ENCODE results near the gene DHRS3. TPM values are rescaled to one million over a fixed set of nuclear protein-coding genes. Genes with fewer than 3 reads are reported as not detected.

DHRS3 gene
- total RNA-seq, 4 donors from 2014 or later = 115 to 211 (median 186) TPM

DNA sequence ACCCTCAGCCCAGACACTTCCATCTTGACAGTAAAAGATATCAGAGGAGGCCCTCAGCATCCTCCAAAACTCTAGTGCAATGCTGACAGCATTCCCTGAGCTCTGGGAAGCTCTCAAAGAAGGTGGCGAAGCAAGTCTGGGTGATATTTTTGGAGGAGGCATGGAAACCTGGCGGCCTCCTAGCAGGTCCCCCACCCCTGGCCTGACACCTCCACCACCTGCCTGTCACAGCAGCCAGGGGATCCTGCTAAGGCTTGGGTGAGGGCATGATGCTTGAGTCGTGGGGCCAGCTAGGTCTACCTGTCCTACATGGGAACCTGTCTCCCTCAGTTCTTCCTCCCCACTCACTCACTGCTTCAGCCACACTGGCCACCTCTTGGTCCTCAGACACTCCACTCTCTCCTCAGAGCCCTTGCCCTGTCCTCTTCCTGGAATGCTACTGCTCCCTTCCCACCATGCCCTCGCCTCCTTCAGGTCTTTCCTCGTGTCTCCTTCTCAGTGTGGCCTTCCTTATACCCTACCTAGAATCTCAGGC is 8.5 kb downstream of the DHRS3 start:
- TF ChIP-seq, protein P1, sequence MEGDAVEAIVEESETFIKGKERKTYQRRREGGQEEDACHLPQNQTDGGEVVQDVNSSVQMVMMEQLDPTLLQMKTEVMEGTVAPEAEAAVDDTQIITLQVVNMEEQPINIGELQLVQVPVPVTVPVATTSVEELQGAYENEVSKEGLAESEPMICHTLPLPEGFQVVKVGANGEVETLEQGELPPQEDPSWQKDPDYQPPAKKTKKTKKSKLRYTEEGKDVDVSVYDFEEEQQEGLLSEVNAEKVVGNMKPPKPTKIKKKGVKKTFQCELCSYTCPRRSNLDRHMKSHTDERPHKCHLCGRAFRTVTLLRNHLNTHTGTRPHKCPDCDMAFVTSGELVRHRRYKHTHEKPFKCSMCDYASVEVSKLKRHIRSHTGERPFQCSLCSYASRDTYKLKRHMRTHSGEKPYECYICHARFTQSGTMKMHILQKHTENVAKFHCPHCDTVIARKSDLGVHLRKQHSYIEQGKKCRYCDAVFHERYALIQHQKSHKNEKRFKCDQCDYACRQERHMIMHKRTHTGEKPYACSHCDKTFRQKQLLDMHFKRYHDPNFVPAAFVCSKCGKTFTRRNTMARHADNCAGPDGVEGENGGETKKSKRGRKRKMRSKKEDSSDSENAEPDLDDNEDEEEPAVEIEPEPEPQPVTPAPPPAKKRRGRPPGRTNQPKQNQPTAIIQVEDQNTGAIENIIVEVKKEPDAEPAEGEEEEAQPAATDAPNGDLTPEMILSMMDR (IDR thresholded peaks at IDR 0.05) = no peak
- TF ChIP-seq POLR2A (IDR thresholded peaks at IDR 0.05) (no peak), POLR2AphosphoS5 (IDR thresholded peaks at IDR 0.05) (no peak), EP300 (IDR thresholded peaks at IDR 0.05) (no peak)
- H3K9me3 ChIP-seq = no peaks in the 10 kb centered on the region
- H3K27ac ChIP-seq = peak overlapping the region in 3 of 4 donors; percentile 27 to 71 (median 29)
- no peak overlapping the region for H3K4me3 ChIP-seq
- H3K4me1 ChIP-seq = peaks cover 0 to 73% (median 24%) of the 10 kb centered on the region in 3 donors
- H3K36me3 ChIP-seq = peaks cover 0 to 71% of the 10 kb centered on the region in 2 donors
- H3K27me3 ChIP-seq = no peaks in the 10 kb centered on the region
- ATAC-seq = no peak
- 87 to 90% methylated on average over 2 to 3 of the region's 5 CpGs for WGBS, 2 donors (ENCODE audit: low coverage in 1 of 2)

DNA sequence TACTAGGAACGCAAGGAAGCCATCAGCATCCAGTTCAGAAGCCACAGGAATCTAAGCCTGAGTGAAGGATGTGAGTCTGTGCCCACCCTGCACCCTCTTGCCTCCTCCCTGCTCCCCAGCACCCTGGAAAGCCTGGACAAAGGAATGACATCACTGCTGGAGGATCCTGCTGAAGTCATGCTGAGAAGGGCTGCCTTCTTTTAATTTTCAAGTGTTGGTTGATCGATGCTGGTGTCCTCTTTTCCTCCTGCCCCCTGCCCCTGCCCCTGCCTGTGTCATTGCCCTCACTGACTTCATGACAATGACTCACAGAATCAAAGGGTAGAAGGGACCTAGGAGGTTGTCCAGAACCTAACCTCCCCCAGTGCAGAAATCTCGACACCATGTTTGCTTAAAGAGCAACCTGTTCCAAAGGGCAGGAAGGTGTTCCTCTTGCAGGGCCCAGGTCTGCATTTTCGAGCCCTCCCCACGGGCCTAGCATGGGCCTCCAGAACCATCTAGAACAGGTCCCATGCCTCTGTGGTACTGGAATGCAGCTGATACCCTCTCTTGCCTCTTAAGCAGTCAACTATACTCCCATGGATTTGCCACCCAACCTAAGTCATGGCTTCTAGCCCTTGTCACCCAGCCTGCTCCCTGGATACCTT is 9.6 kb downstream of the DHRS3 start:
- no peak for ATAC-seq
- no peaks in the 10 kb centered on the region for H3K9me3 ChIP-seq
- peaks cover 0 to 73% (median 30%) of the 10 kb centered on the region in 3 donors for H3K4me1 ChIP-seq
- peak overlapping the region in 3 of 4 donors; percentile 27 to 71 (median 29) for H3K27ac ChIP-seq
- no peak for TF ChIP-seq POLR2A (IDR thresholded peaks at IDR 0.05)
- TF ChIP-seq POLR2AphosphoS5 (IDR thresholded peaks at IDR 0.05) = no peak
- TF ChIP-seq, protein P1 (IDR thresholded peaks at IDR 0.05) = no peak
- no peak for TF ChIP-seq EP300 (IDR thresholded peaks at IDR 0.05)
- H3K4me3 ChIP-seq = no peak overlapping the region
- no peaks in the 10 kb centered on the region for H3K27me3 ChIP-seq
- peaks cover 0 to 67% of the 10 kb centered on the region in 2 donors for H3K36me3 ChIP-seq
- WGBS, 2 donors (ENCODE audit: low coverage in 1 of 2) = 90 to 95% methylated on average over 2 to 3 of the region's 5 CpGs

DNA sequence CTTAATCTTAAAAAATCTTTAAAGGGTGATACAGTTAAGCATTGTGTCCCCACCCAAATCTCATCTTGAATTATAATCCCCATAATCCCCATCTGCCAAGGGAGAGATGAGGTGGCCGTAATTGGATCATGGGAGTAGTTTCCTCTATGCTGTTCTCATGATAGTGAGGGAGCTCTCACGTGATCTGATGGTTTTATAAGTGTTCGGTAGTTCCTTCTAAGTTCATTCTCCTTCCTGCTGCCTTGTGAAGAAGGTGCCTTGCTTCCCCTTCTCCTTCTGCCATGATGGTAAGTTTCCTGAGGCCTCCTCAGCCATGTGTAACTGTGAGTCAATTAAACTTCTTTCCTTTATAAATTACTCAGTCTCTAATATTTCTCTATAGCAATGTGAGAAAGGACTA is 10.7 kb downstream of the DHRS3 start:
- H3K27ac ChIP-seq = peak overlapping the region in 2 of 4 donors; percentile 7 to 10
- WGBS, 2 donors (ENCODE audit: low coverage in 1 of 2) = 83 to 94% methylated on average over 3 of the region's 3 CpGs
- no peak for ATAC-seq
- H3K36me3 ChIP-seq = peaks cover 0 to 62% of the 10 kb centered on the region in 2 donors
- TF ChIP-seq EP300 (IDR thresholded peaks at IDR 0.05) = no peak
- no peak for TF ChIP-seq POLR2A (IDR thresholded peaks at IDR 0.05)
- TF ChIP-seq, protein P1 (IDR thresholded peaks at IDR 0.05) = no peak
- H3K9me3 ChIP-seq = no peaks in the 10 kb centered on the region
- H3K4me1 ChIP-seq = peaks cover 0 to 73% (median 34%) of the 10 kb centered on the region in 3 donors
- no peak overlapping the region for H3K4me3 ChIP-seq
- no peaks in the 10 kb centered on the region for H3K27me3 ChIP-seq

DNA sequence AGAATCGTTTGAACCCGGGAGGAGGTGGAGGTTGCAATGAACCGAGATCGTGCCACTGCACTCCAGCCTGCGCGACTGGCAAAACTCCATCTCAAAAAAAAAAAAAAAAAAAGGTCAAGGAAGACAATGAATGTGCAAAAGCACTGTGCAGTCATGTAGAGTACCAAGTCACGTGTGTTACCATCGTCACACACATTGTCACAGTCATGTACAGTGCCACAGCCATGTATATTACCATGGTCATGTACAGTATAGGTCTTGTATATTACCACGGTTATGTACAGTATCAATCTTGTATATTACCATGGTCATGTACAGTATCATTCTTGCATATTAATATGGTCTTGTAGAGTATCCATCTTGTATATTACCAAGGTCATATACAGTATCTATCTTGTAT is 13.0 kb downstream of the DHRS3 start:
- ATAC-seq = no peak
- 65 to 86% methylated on average over 5 to 7 of the region's 9 CpGs for WGBS, 2 donors (ENCODE audit: low coverage in 1 of 2)
- H3K4me3 ChIP-seq = no peak overlapping the region
- H3K4me1 ChIP-seq = peaks cover 5 to 73% (median 48%) of the 10 kb centered on the region in 3 donors
- TF ChIP-seq, protein P1 (IDR thresholded peaks at IDR 0.05) = no peak
- no peak for TF ChIP-seq POLR2AphosphoS5 (IDR thresholded peaks at IDR 0.05)
- no peak for TF ChIP-seq POLR2A (IDR thresholded peaks at IDR 0.05)
- H3K27me3 ChIP-seq = no peaks in the 10 kb centered on the region
- no peaks in the 10 kb centered on the region for H3K9me3 ChIP-seq
- H3K36me3 ChIP-seq = peaks cover 0 to 40% of the 10 kb centered on the region in 2 donors
- H3K27ac ChIP-seq = peak overlapping the region in 2 of 4 donors; percentile 90 to 92

Data from gastroesophageal sphincter (tissue), 4 donors.